Fibroblast of pulmonary artery (primary cell): ENCODE measurements around the gene WASL.

ENCODE experiments used
- DNase-seq: peaks from one replicate; pipeline ENCODE4 v3.0.0-alpha.2; 2010; ENCODE audit warnings: low read depth
- H3K4me3 ChIP-seq: replicated peaks from 2 replicates; pipeline ENCODE4 v1.5.1; 2011; ENCODE audit warnings: low read depth, mild to moderate bottlenecking, control low read depth, low read length, moderate library complexity
- CTCF ChIP-seq: IDR thresholded peaks from 2 replicates; pipeline ENCODE4 v1.5.1; 2011; ENCODE audit warnings: mild to moderate bottlenecking, control low read depth, low read length, inconsistent platforms; ENCODE audit errors: missing control alignments

Gene WASL

GRCh38 chr7:123657304-123657685, 91.5 kb downstream of the WASL start:
- H3K4me3 ChIP-seq, result no peak overlapping the region
- TF ChIP-seq CTCF, result no peak
- DNase-seq, result no peak

GRCh38 chr7:123656544-123657303, 92.1 kb downstream of the WASL start:
- no peak for DNase-seq
- no peak overlapping the region for H3K4me3 ChIP-seq
- TF ChIP-seq CTCF, result no peak

- no peak for TF ChIP-seq CTCF
- no peak within 1 kb of the TSS for H3K4me3 ChIP-seq
- DNase-seq, result no peak
Measured at GRCh38 chr7:123655614-123656013, 93.2 kb downstream of the WASL start, which contains the start of gene LMOD2. LMOD2 (plus strand) TSS chr7:123655866; CDS start chr7:123655964, 98 bp downstream.

GRCh38 chr7:123653162-123653561, 95.6 kb downstream of the WASL start:
- TF ChIP-seq CTCF, result no peak
- no peak overlapping the region for H3K4me3 ChIP-seq
- DNase-seq, result no peak

- H3K4me3 ChIP-seq, result no peak overlapping the region
- no peak for TF ChIP-seq CTCF
- no peak for DNase-seq
Measured at GRCh38 chr7:123652406-123652805, 96.4 kb downstream of the WASL start.

- no peak overlapping the region for H3K4me3 ChIP-seq
Measured at GRCh38 chr7:123650595-123650994, 98.2 kb downstream of the WASL start.

More at GRCh38 chr7:123650595-123650994, 98.2 kb downstream of the WASL start:
- TF ChIP-seq CTCF, result no peak
- DNase-seq, result no peak
